ENCODE data around the gene RCE1.

RCE1 gene

DNA sequence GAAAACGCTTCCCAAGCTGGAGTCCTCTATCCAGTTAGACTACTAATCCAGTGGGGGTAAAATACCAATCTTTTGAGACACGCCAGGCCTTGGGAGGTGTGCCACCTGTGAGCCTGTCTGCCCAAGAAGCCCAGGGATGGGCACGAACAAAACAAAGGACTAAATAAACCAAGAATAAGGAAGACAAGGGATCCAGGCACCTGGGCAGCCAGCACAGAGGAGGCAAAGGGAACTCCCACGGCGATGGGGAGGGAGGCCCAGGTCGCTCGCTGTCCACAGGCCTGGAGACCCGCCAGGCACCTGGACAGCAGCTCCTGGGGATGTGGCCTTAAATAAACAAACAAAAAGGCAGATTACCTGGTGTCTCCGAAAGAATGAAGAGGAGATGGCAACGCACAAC lies 45.0 kb downstream of the RCE1 start:
- no peak for DNase-seq
- H3K4me1 Mint-ChIP-seq, result peaks cover 2% of the 10 kb centered on the region
- no peak overlapping the region for H3K27ac Mint-ChIP-seq
- no peaks in the 10 kb centered on the region for H3K36me3 Mint-ChIP-seq
- H3K9me3 Mint-ChIP-seq, result no peaks in the 10 kb centered on the region
- no peaks in the 10 kb centered on the region for H3K27me3 Mint-ChIP-seq
- H3K4me3 Mint-ChIP-seq, result no peak overlapping the region
- CTCF ChIA-PET, result no interaction called here

DNA sequence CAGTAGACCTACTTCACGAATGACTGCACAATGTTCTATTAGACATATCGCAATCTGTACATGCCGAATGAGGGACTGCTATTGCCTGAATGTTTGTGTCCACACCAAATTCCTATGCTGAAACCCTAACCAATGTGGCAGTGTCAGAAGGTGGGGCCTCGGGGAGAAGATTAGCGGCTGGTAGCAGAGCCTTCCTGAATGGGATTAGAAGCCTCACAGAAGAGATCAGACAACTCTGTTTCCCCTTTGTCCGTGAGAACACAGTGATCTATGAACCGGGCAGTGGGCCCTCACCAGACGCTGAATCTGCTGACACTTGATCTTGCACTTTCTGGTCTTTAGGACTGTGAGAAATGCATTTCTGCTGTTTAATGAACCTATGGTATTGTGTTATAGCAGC lies 46.7 kb downstream of the RCE1 start:
- Mint-ChIP-seq H3K36me3 (no peaks in the 10 kb centered on the region), H3K4me1 (peaks cover 2% of the 10 kb centered on the region), H3K4me3 (no peak overlapping the region), H3K27ac (no peak overlapping the region), H3K27me3 (no peaks in the 10 kb centered on the region), H3K9me3 (no peaks in the 10 kb centered on the region)
- CTCF ChIA-PET, result no interaction called here
- DNase-seq, result no peak

DNA sequence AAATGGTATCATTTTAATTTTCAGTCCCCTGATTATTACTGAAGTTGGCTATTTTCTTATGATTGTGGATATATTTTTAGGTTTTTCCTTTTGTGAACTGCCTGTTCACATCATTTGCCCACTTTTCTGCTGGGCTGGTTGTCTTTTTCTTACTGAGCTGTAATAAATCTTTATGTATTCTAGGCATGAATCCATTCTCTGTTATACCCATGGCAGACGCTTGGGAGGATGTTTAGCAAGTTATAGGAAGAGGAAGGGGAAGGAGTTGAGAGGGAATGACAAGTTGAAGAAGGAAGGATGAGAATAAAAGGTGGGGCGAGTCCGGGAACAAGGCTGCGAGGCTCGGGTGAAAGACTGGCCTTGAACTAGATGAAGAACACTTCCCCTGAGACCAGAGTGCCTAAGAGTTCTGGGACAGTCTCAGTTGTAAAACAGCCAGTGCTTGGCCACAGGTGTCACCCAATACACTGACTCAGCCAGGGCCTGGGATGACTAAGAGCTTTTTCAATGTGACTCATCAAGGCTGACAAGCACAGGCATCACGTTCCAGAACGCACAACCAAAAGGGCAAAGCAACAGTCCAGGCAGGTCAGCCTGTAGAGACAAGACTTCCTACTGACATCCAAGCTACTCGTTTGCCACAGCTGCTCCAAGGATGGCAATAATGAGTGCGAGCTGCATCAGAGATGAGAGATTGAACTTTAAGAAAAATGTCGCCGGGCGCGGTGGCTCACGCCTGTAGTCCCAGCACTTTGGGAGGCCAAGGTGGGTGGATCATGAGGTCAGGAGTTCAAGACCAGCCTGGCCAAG lies 48.8 kb downstream of the RCE1 start:
- peaks cover 5% of the 10 kb centered on the region for H3K27me3 Mint-ChIP-seq
- no peak overlapping the region for H3K4me3 Mint-ChIP-seq
- CTCF ChIA-PET, result interaction anchor here (0.9 kb wide), 1 partner anchor 11 kb away, joined by 3 read pairs; no protein-coding TSS in a partner anchor
- H3K36me3 Mint-ChIP-seq, result no peaks in the 10 kb centered on the region
- H3K9me3 Mint-ChIP-seq, result no peaks in the 10 kb centered on the region
- H3K4me1 Mint-ChIP-seq, result peaks cover 2% of the 10 kb centered on the region
- peak; percentile 31 for DNase-seq
- no peak overlapping the region for H3K27ac Mint-ChIP-seq

DNA sequence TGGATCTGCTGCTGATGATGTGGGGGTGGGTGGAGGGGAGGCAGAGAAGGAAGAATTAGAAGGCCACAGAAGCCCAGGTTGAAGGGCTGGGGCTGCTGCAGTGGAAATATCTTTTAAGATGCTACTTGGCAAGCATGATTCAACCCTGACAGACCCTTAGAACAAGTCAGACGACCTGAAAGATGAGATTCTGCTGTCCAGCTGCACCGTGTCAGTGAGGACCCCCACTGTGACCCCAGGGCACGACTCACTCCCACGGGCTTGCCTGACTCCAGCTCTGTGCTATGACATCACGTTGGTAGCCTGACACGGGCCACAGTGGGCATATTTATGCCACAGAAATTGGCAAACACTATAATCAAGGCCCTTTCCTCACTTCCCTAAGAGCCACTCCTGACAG lies 49.7 kb downstream of the RCE1 start:
- no peak overlapping the region for H3K27ac Mint-ChIP-seq
- DNase-seq, result no peak
- H3K9me3 Mint-ChIP-seq, result no peaks in the 10 kb centered on the region
- no peak overlapping the region for H3K4me3 Mint-ChIP-seq
- H3K36me3 Mint-ChIP-seq, result no peaks in the 10 kb centered on the region
- peaks cover 2% of the 10 kb centered on the region for H3K4me1 Mint-ChIP-seq
- CTCF ChIA-PET, result interaction anchor here (0.9 kb wide), 1 partner anchor 244 kb away, joined by 3 read pairs; no protein-coding TSS in a partner anchor
- peaks cover 9% of the 10 kb centered on the region for H3K27me3 Mint-ChIP-seq

DNA sequence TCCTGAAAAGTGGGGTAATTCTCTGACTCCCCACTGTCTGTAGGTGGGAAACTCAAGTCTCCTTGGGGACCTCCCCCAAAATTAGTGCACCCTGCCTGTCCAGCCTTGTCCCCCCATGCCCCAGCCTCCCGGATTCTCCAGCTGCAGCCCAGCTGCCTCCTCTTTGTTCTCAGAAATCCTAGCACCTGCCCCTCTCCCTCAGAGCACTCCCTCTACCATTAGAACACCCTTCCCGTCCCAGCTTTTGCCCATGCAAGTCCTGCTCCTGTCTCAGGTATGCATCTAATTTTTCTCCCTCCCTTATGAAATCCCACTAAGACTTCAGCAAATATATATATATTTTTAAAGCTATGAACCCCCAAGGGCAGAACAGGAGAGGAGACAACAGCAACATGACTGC lies 50.9 kb downstream of the RCE1 start:
- Mint-ChIP-seq H3K9me3 (no peaks in the 10 kb centered on the region), H3K36me3 (no peaks in the 10 kb centered on the region), H3K4me3 (no peak overlapping the region), H3K4me1 (peaks cover 2% of the 10 kb centered on the region), H3K27ac (no peak overlapping the region), H3K27me3 (peaks cover 9% of the 10 kb centered on the region)
- DNase-seq, result no peak
- CTCF ChIA-PET, result interaction anchor here (0.9 to 1.2 kb wide), 2 partner anchors 197 to 243 kb away, joined by 3 read pairs; no protein-coding TSS in a partner anchor
